Natural killer cell treated with Interleukin-12 subunit alpha and Interleukin-12 subunit beta and Interleukin-15 and Interleukin-18, amount 100 ng/mL, for 72 hours (primary cell): ENCODE data around the gene EFCAB5. TPM values are rescaled to one million over a fixed set of nuclear protein-coding genes. Genes with fewer than 3 reads are reported as not detected.
"Not testable (repeated sequence)": the region's sequence is repeated elsewhere in the genome, so short reads cannot be mapped to it uniquely, and the experiment has no call there.

Experiments
- ATAC-seq, 2 donors: fragments of 150-1000 bp; cut with Tn5 transposase in 1 of 2; sonication (Bioruptor Pico), chemical (Tn5 transposase) in 1 of 2; 2 replicates each; pipeline ENCODE4 v1.10.0; 2021
- DNase-seq: peaks from one replicate; pipeline ENCODE4 v3.0.0; 2022; ENCODE audit warnings: low spot score
- H3K27ac Mint-ChIP-seq, 2 donors: 1 replicate in 1 of 2; 2 replicates in 1 of 2; pipeline ENCODE4 v1.8.0; 2022; ENCODE audit warnings: mixed read lengths in 2 of 2, mild to moderate bottlenecking in 1 of 2, moderate library complexity in 1 of 2
- H3K27me3 Mint-ChIP-seq, 2 donors: 1 replicate in 1 of 2; 2 replicates in 1 of 2; pipeline ENCODE4 v1.8.0; 2022; ENCODE audit warnings: mixed read lengths in 2 of 2
- H3K36me3 Mint-ChIP-seq: one replicate; pipeline ENCODE4 v1.8.0; 2022; ENCODE audit warnings: mixed read lengths
- H3K4me1 Mint-ChIP-seq, 2 donors: 1 replicate in 1 of 2; 2 replicates in 1 of 2; pipeline ENCODE4 v1.8.0; 2022; ENCODE audit warnings: low read depth in 2 of 2, mixed read lengths in 2 of 2, mild to moderate bottlenecking in 1 of 2
- H3K4me3 Mint-ChIP-seq: one replicate; pipeline ENCODE4 v1.8.0; 2022; ENCODE audit warnings: mixed read lengths
- H3K9me3 Mint-ChIP-seq: 2 replicates; pipeline ENCODE4 v1.8.0; 2022; ENCODE audit warnings: mixed read lengths
- total RNA-seq, 2 donors: library from RNA; stranded (reverse); gene quantifications; one replicate each; pipeline ENCODE4 v1.2.3, GENCODE V29; 2022

Gene EFCAB5
- total RNA-seq, 2 donors from 2014 or later, result 0.42 to 2.5 TPM

DNA sequence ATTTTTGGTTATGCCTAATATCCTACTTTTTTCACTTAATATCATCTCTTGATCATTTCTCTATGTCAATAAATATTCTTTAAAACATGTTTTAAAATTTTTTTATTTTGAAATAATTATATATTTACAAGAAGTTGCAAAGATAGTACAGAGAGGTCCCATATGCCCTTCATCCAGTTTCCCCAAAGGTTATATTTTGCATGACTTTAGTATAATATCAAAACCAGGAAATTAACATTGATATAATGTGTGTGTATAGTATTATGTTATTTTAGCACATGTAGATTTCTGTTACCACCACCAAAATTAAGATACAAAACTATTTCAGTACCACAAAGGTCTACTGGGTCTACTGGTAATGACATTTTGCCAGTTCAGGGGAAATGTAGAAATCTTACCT, 60.7 kb downstream of the EFCAB5 start:
- Mint-ChIP-seq H3K27me3 (peaks cover 4 to 8% of the 10 kb centered on the region in 2 donors), H3K4me3 (no peak overlapping the region), H3K9me3 (no peaks in the 10 kb centered on the region), H3K27ac (no peak overlapping the region), H3K4me1 (no peaks in the 10 kb centered on the region), H3K36me3 (no peaks in the 10 kb centered on the region)
- no peak for ATAC-seq
- DNase-seq, result no peak

DNA sequence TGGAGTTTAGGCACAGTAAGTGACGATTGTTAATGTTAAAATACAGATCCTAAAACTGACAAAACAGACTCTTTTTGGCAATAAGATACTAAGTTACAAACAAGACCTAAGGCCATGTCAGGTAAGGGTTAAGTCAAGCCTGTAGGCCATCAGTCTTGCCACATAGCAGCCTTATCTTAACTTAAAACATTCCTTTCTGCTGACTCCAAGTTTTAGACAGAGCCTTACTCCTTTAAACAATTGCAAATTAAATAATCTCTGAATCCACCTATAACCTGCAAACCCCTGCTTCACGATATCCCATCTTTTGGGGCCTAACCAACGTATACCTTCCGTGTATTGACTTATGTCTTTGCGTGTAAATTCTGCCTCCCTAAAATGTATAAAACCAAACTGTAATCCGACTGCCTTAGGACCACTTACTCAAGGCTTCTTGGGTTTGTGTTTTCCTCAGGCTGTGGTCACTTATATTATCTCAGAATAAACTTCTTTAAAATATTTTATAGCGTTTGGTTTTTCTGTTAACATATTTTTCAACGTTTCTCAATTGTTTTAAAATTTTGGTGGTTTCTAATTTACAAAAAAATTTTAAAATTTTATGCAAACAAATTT, 64.4 kb downstream of the EFCAB5 start:
- no peaks in the 10 kb centered on the region for H3K4me1 Mint-ChIP-seq
- H3K36me3 Mint-ChIP-seq, result no peaks in the 10 kb centered on the region
- H3K27ac Mint-ChIP-seq, result no peak overlapping the region

DNA sequence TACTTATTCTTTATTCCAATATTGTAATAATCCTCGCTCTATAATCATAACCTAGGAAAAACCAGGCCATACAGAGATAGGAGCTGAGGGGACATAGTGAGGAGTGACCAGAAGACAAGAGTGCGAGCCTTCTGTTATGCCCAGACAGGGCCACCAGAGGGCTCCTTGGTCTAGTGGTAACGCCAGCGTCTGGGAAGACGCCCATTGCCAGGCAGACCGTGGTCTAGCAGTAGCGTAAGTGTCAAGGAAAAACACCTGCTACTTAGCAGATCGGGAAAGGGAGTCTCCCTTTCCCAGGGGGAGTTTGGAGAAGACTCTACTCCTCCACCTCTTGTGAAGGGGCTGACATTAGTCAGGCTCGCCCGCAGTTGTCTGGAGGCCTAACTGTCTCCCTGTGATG, 70.5 kb downstream of the EFCAB5 start:
- not testable (repeated sequence) for H3K36me3 Mint-ChIP-seq, H3K27ac Mint-ChIP-seq, ATAC-seq, H3K4me1 Mint-ChIP-seq, H3K9me3 Mint-ChIP-seq, H3K4me3 Mint-ChIP-seq, DNase-seq
- peaks cover 10 to 12% of the 10 kb centered on the region in 2 donors for H3K27me3 Mint-ChIP-seq

More for the DNA sequence above, 64.4 kb downstream of the EFCAB5 start:
- H3K27me3 Mint-ChIP-seq, result no peaks in the 10 kb centered on the region
- H3K9me3 Mint-ChIP-seq, result no peaks in the 10 kb centered on the region
- no peak overlapping the region for H3K4me3 Mint-ChIP-seq
- no peak for DNase-seq
- no peak for ATAC-seq

DNA sequence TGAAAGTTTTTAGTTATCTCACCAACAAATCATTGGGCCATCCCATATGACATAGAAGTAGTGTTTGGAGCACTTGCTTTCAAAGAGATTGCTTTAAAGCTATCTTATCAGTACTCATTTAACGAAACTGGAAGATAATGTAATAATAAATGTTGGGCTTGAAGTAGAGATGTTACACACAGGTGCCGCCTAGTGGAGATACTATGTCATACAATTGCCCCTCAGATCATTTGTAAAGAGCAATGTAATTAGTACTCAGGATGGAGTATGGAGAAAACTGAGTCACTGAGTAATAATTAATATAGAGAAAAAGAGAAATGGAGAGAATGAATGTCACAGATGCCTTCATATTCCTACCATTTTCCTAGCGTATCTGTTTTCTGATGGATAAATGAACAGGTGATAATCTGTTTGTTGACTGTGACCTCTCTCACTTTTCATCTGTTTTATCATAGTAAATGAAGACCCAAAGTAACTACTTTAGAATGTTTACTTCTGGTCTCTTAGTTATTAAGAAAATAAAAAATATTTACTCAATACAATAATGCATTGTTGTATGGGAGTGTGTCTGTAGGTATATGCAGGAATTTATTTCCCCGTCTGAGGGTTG, 80.4 kb downstream of the EFCAB5 start:
- H3K36me3 Mint-ChIP-seq, result no peaks in the 10 kb centered on the region
- DNase-seq (no peak), ATAC-seq (no peak)
- H3K27me3 Mint-ChIP-seq, result peaks cover 5 to 24% of the 10 kb centered on the region in 2 donors
- no peaks in the 10 kb centered on the region for H3K9me3 Mint-ChIP-seq
- no peak overlapping the region for H3K4me3 Mint-ChIP-seq
- H3K4me1 Mint-ChIP-seq, result no peaks in the 10 kb centered on the region
- H3K27ac Mint-ChIP-seq, result no peak overlapping the region

DNA sequence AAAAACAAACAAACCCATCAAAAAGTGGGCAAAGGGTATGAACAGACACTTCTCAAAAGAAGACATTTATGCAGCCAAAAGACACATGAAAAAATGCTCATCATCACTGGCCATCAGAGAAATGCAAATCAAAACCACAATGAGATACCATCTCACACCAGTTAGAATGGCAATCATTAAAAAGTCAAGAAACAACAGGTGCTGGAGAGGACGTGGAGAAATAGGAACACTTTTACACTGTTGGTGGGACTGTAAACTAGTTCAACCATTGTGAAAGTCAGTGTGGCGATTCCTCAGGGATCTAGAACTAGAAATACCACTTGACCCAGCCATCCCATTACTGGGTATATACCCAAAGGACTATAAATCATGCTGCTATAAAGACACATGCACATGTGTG, 83.9 kb downstream of the EFCAB5 start:
- H3K27me3 Mint-ChIP-seq, result peaks cover 0 to 14% of the 10 kb centered on the region in 2 donors
- not testable (repeated sequence) for ATAC-seq, DNase-seq, H3K36me3 Mint-ChIP-seq, H3K4me1 Mint-ChIP-seq, H3K27ac Mint-ChIP-seq, H3K9me3 Mint-ChIP-seq, H3K4me3 Mint-ChIP-seq

DNA sequence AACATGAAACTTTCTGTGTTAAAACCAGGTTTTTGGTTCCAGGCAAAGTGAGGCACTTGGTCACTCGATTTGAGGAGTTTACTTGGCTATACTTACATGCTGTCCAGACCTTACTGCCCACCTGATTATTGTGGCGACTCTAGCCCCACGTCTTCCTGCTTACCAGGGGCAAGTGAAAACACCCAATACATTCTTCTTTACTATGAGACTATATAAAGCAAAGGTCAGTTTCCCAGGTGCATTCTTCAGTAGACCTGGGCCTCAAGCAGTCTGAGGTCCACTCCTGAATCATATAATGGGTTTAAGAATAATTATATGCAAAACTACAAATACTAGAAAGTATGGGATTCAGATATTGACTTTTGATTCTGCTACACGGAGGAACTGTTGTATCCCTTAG, 86.2 kb downstream of the EFCAB5 start:
- Mint-ChIP-seq H3K4me3 (no peak overlapping the region), H3K36me3 (no peaks in the 10 kb centered on the region), H3K27ac (no peak overlapping the region), H3K27me3 (peaks cover 0 to 4% of the 10 kb centered on the region in 2 donors), H3K9me3 (no peaks in the 10 kb centered on the region), H3K4me1 (no peaks in the 10 kb centered on the region)
- no peak for ATAC-seq
- DNase-seq, result no peak

DNA sequence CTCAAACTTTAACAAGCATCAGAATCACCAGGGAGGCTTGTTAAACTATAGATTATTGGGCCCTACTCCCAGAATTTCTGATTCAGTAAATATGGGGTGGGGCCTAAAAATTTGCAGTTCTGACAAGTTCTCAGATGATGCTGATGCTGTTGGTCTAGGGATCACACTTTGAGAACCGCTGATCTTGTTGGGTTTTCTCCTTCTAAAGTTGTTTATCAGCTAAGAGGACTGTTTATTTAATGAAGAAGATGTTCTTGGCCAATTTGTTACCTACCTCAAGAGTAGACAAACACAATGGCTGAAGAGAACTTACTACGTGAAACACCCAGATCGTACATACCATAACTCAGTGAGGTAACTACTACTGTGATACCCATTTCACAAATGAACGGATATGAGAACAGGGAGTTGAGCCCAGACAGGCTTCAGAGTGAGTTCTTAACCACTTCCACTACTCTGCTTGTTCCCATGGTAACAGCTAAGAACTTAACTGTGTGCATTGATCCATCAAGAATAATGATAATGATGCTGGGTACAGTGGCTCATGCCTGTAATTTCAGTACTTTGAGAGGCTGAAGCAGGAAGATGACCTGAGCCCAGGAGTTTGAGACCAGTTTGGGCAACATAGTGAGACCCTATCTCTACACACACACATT, 89.9 kb downstream of the EFCAB5 start:
- Mint-ChIP-seq H3K9me3 (no peaks in the 10 kb centered on the region), H3K4me1 (no peaks in the 10 kb centered on the region), H3K27me3 (peaks cover 0 to 3% of the 10 kb centered on the region in 2 donors), H3K36me3 (no peaks in the 10 kb centered on the region), H3K4me3 (no peak overlapping the region), H3K27ac (no peak overlapping the region)
- ATAC-seq, result no peak
- DNase-seq, result no peak

DNA sequence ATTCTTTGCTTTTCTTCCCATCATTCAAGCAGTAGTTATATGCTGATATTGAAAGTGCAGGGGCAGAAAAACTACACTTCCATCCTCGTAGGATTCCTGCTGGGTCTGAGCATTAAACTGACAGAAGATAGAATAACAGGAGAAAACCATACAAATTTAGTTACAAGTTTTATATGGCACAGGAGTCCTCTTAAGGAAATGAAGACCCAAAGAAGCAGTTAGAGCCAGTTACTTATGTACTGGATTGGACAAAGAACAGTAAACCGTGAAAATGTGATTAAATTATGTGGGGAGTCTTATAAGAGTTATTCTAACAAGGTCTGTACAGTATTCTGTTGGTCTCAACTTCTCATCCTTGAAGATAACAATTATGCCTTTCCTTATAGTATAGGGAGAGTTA, 93.9 kb downstream of the EFCAB5 start:
- Mint-ChIP-seq H3K4me1 (no peaks in the 10 kb centered on the region), H3K27me3 (peaks cover 7 to 8% of the 10 kb centered on the region in 2 donors), H3K36me3 (no peaks in the 10 kb centered on the region), H3K27ac (no peak overlapping the region), H3K4me3 (no peak overlapping the region), H3K9me3 (no peaks in the 10 kb centered on the region)
- no peak for ATAC-seq
- DNase-seq, result no peak

DNA sequence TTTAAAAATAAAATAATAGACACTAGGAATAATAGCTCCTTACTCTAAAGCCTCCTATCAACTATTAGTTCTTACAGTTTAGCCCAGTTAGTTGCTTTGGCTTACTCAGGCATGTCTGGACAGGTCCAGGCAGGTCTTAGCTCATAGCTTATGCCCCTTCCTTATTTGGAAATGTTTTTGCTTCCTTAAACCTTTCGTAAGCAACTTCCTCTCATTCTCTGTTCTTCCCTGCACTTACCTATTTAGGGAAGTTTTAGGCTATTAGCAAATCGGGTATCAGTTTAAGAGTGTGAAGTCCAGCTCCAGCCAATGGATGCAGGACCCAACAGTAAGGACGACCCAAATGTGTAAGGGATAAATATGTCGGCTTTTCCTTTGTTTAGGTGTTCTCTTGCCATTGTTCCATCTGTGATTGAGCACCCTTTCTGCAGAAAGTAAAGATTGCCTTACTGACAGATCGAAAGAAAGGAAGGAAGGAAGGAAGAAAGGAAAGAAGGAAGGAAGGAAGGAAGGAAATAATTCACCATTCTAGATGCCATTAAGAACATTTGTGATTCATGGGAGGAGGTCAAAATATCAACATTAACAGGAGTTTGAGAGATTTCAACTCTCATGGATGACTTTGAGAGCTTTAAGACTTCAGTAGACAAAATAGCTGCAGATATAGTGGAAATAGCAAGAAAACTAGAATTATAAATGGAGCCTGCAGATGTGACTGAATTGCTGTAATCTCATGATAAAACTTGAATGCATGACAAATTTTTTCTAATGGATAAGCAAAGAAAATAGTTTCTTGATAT, 99.5 kb downstream of the EFCAB5 start:
- H3K9me3 Mint-ChIP-seq, H3K27ac Mint-ChIP-seq, H3K4me3 Mint-ChIP-seq, DNase-seq, H3K4me1 Mint-ChIP-seq, H3K36me3 Mint-ChIP-seq, ATAC-seq: not testable (repeated sequence)
- peaks cover 24 to 36% of the 10 kb centered on the region in 2 donors for H3K27me3 Mint-ChIP-seq

DNA sequence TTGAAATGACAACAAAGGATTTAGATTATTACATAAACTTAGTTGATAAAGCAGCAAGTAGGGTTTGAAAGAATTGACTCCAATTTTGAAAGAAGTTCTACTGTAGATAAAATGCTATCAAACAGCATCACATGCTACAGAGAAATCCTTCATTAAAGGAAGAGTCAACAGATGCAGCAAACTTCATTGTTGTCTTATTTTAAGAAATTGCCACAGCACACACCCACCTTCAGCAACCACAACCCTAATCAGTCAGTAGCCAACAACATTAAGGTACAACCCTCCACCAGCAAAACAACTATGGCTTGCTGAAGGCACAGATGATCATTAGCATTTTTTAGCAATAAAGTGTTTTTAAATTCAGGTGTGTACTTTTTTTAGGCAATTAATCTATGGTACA, 100.1 kb downstream of the EFCAB5 start:
- DNase-seq (no peak), ATAC-seq (no peak)
- Mint-ChIP-seq H3K27me3 (peaks cover 24 to 36% of the 10 kb centered on the region in 2 donors), H3K36me3 (no peaks in the 10 kb centered on the region), H3K27ac (no peak overlapping the region), H3K4me1 (no peaks in the 10 kb centered on the region), H3K9me3 (no peaks in the 10 kb centered on the region), H3K4me3 (no peak overlapping the region)

DNA sequence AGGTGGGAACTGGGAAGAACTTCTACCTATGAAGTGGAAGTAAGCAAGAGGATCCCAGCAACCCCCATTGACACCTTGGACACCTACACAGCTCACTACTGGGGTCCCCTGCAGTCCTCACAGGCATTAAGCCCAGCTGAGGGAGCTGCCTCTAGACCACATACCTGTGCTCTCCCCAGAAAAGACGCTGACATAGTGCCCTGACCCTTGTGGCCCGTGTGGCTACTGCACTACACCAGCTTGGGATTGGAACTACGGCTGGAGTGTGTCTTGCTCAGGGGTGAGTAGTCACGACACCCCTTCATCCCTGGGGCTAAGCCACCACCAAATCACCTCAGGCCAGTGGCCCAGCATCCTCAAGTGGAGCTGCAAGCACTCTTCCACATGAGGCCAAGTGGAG, 120.9 kb downstream of the EFCAB5 start:
- Mint-ChIP-seq H3K4me1 (no peaks in the 10 kb centered on the region), H3K36me3 (peaks cover 24% of the 10 kb centered on the region), H3K4me3 (no peak overlapping the region), H3K27me3 (peaks cover 37% of the 10 kb centered on the region in 2 donors), H3K27ac (no peak overlapping the region), H3K9me3 (peaks cover 15% of the 10 kb centered on the region)
- no peak for ATAC-seq
- no peak for DNase-seq

DNA sequence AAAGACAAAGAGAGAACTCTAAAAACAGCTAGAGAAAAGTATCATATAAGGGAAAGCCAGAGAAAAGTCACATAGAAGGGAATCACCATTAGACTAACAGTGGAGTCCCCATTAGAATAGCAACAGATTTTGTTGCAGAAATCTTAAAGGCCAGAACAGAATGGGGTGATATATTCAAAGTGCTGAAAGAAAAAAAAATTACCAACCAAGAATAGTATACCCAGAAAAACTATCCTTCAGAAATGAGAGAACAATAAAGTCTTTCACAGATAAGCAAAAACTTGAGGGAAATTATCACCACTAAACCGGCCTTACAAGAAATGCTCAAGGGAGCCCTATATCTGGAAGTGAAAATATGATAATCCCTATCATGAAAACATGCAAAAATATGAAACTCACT, 123.3 kb downstream of the EFCAB5 start:
- Mint-ChIP-seq H3K27me3 (peaks cover 40 to 45% of the 10 kb centered on the region in 2 donors), H3K4me3 (no peak overlapping the region), H3K27ac (no peak overlapping the region), H3K9me3 (peaks cover 15% of the 10 kb centered on the region), H3K4me1 (no peaks in the 10 kb centered on the region), H3K36me3 (peaks cover 24% of the 10 kb centered on the region)
- DNase-seq (no peak), ATAC-seq (no peak)

DNA sequence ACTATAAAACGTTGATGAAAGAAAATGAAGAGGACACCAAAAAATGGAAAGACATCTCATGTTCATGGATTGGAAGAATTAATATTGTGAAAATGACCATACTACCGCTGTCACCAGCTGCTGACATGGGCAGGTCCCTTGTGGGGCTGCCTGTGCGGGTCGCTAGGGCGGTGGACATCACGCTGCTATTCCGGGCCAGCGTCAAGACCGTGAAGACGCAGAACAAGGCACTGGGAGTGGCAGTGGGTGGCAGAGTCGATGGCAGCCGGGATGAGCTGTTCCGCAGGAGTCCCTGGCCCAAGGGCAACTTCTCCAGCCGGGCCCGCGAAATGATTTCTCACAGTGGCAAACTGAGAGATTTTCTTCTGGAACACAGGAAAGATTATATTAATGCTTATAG, 127.0 kb downstream of the EFCAB5 start:
- Mint-ChIP-seq H3K27me3 (peaks cover 39 to 51% of the 10 kb centered on the region in 2 donors), H3K36me3 (peaks cover 24% of the 10 kb centered on the region), H3K9me3 (peaks cover 15% of the 10 kb centered on the region), H3K27ac (no peak overlapping the region), H3K4me1 (no peaks in the 10 kb centered on the region), H3K4me3 (no peak overlapping the region)
- DNase-seq, result no peak
- no peak for ATAC-seq

DNA sequence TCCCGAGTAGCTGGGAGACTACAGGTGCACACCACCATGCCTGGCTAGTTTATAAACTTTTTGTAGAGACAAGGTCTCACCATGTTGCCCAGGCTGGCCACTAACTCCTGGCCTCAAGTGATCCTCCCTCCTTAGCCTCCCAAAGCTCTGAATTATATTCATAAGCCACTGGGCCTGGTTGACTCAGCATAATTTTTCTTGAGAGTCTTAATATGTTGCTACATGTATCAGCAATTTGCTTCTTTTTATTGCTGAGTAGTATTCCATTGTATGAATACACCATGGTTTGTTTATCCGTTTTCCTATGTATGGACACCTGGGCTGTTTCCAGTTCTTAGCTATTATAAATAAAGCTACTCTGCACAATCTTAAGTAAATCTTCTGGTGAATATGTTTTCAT, 132.8 kb downstream of the EFCAB5 start:
- H3K27me3 Mint-ChIP-seq, result peaks cover 28 to 57% of the 10 kb centered on the region in 2 donors
- H3K36me3 Mint-ChIP-seq, result no peaks in the 10 kb centered on the region
- no peaks in the 10 kb centered on the region for H3K4me1 Mint-ChIP-seq
- H3K4me3 Mint-ChIP-seq, result no peak overlapping the region
- ATAC-seq, result no peak
- DNase-seq, result no peak
- H3K9me3 Mint-ChIP-seq, result no peaks in the 10 kb centered on the region
- H3K27ac Mint-ChIP-seq, result no peak overlapping the region
